ENCODE data around the gene PLAAT1.

The PLAAT1 gene

DNA sequence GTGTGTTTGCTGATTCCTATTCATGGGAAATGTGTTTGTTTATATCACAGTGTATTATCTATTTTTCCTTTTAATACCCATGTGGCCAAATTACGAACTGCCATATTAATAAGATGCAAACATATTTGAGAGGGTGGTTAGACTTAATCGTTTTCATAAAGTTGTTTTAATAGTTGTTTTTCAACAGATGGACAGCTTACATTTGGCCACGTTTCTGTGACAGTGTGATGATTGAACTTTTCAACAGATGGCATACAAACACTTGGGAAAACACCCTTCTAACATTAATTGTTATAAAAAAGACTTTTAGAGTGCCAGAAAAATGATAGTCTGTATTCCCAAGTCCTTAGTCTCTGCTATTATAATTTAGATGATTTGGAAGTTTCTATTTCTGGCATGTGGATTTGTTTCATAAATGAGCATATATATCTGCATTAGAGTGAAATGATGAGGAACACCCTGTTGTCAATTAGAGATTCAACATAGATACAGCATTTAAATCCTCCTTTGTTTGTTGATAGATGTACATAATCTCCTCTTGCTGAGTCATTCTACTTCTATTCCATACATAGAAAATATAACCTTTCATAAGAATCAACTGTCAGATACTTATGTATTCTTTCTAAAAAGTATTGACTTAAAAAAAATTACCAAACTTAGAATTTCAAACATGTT lies 13.1 kb downstream of the PLAAT1 start:
- DNase-seq (ENCODE audit: low read depth), result no peak

DNA sequence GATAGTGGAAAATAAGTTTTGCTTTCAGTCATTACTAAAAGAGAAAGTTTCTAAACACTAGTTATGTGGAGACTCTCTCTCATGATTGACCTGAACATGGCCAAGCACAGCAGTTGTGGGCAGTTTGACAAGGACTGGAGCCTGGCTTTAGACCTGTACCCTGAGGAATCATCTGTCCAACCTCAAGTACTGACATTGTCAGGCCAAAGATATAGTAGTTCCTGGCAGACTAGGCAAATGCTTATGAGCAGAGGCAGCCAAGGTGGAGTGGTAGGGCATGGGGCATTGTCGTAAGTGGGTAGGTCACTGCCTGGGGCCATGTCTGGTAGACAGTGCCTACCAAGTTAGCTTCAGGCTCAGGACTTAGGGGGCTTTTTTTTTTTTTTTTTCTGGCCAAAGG lies 20.9 kb downstream of the PLAAT1 start:
- DNase-seq (ENCODE audit: low read depth), result no peak

DNA sequence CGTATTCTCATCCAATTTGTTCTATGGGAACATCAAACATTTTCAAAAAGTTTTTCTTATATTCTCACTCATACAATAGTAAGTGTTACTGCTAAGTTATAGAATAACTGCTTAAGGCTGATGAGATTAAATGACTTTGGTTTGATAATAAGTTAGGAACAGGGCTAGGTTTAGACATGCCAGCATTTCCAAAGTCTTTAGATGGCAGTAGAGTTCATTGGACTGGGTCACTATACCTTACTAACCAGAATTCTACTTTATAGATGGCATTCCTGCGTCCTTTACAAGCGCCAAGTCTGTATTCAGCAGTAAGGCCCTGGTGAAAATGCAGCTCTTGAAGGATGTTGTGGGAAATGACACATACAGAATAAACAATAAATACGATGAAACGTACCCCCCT lies 21.7 kb downstream of the PLAAT1 start:
- no peak for DNase-seq (ENCODE audit: low read depth)

DNA sequence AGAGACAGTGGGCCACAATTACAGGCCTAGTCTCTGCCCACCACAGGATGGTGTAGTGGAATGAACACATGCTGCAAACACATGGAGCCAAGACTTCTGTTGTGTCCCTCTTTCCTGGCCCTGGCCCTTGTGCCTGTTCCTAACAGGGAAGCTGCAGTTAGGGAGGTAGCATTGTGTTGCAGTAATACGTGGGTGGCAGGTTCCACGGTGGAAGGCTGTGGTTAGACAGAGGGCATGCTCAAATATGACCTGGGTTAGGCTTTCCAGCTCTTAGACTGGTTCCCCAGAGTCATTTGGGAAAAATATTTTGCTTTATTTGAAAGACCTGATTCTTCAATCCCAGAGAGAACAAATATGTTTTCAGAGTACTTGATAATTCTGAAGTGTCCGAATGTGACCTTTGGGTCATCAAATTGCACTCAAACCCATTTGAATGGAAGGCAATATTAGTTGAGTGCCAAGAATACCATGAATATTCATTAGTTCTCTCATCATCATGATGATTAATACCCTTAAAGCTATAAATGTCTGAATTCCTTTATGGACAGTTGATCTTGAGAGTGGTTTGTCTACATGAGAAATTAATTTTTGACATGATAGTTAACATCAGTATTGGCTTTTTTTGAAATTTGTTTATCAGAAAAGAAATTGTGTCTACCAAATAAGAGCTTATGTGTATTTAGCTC lies 28.5 kb downstream of the PLAAT1 start:
- no peak for DNase-seq (ENCODE audit: low read depth)

DNA sequence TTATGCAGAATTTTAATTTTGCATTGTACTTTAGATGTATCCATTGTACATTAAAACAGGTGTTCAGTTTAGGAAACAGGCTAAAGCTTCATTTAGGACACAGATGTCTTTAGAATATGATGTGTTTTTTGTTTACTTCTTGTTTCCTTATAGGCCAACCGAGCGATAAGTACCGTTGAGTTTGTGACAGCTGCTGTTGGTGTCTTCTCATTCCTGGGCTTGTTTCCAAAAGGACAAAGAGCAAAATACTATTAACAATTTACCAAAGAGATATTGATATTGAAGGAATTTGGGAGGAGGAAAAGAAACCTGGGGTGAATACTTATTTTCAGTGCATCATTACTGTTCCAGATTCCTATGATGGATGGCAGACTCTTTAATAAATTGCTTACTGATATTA lies 29.4 kb downstream of the PLAAT1 start:
- DNase-seq (ENCODE audit: low read depth), result no peak

DNA sequence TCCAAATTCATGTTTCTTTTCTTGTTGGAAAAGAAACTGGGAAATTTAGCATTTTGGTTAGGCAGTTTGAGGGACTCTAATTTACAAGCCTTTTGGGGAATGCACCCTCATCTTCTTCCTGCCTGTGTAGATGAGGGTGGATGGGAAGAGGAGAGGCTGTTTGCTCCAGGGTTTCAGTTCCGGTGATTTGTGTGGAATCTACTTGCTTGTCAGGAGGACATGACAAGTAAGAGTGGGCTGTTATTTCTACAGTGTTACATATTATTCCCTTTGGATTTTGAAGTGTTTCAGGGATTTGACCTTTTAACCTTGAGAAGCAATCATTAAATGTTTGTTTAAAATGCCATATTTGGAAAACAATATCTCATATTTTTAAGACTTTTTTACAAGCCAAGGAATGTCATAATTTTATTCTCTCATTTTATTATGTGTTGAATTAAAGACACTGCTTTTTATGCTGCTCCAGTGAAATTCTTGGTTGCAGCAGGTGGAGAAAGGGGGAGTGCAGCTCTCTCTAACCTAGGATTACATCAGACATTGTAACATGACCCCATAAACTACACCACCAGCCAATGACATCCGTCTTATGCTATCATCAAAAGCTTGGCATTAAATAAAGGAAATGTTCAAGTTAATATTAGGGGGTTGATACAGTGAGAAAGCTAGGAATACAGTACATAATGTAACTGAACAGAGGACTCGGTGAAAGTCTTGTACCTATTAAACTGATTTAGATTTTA lies 30.2 kb downstream of the PLAAT1 start:
- no peak for DNase-seq (ENCODE audit: low read depth)

DNA sequence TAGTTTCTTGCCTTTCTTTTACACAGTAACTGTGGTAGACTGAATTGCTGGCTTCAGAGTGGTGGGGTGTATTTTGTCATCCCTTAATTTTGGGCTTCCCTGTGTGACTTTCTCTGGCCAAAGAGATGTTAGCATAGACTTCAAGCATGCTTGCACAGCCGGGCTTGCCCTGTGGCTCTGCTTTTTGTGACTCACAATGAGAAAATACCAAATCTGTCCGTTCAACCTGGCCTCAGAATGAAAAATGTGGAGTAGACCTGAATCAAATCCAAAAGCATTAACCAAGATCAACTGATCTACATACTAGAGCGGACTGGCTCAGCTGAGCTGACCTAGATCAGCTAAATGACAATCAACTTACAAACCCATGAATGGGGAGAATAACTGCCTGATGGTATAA lies 51.4 kb downstream of the PLAAT1 start:
- DNase-seq (ENCODE audit: low read depth), result no peak

DNA sequence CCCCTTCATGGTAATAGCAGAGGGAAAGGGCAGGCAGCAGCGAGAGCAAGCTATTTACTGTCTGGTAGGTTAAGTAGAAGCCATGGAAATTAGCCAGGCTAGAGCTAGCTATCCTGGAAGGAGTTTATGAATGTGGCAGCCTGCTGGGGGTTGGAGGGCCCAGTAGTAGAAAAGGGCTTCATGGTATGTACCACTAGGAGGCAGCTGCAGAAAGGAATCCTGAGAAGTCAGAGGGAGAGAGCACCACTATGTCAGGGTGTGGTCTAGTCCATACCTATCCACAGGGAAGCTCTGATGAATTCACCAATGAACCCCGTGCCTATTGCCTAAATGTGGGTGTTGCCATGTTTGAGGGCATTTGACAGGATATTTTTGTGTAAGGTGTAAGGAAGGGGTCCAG lies 55.0 kb downstream of the PLAAT1 start:
- no peak for DNase-seq (ENCODE audit: low read depth)

DNA sequence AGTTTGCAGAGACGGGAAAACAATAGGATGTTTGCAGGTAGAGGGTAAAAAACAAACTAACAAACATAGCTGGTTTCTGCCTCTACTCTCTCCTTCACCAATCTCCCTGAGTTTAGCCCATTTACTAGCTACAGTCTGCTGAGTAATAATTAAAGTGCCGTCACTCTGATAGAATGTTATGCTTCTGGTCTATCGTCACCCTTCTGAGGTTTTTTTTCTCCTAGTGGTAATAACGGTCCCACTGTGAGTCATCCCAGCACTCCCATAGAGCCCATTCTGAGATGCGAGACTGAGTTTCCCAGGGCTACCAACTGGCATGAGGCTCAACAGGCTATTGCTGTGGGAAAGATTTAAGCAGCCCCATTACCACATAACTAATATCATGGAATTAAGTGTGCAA lies 56.4 kb downstream of the PLAAT1 start:
- no peak for DNase-seq (ENCODE audit: low read depth)

DNA sequence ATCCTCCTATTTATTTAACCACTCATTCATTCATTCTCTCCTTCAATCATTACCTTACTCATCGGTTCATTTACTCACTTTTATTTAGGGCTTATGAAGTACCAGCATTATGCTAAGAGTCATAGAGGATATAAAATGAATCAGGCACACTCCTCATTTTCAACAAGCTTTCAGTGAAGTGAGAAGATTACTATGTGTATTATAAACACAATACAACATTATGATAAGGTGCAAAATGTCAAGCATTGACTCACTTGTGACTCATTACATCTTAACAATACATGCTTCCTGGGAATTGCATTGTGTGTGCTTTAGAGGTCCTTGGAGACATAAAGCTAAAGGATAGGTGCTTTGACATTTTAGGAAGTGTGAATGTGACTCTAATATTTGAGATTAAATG lies 60.4 kb downstream of the PLAAT1 start:
- DNase-seq (ENCODE audit: low read depth), result no peak

DNA sequence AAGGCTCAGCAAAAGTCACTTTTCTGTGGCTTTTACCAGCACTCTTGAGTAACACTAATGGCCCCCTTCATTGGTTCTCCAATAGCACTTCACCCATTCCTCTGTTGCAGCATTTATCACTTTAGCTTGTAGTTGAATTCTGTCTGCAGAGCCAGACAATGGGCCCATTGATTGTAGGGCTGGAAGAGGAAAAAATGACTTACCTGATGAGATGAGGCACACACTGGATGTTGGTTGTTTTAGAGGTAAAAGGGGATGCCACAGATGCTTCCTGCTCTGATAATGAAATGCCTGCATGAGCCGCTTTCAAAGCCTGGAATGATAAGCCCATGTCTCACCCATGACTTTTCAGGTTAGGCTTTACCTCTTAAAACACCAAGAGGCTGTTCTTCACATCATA lies 64.3 kb downstream of the PLAAT1 start:
- no peak for DNase-seq (ENCODE audit: low read depth)

DNA sequence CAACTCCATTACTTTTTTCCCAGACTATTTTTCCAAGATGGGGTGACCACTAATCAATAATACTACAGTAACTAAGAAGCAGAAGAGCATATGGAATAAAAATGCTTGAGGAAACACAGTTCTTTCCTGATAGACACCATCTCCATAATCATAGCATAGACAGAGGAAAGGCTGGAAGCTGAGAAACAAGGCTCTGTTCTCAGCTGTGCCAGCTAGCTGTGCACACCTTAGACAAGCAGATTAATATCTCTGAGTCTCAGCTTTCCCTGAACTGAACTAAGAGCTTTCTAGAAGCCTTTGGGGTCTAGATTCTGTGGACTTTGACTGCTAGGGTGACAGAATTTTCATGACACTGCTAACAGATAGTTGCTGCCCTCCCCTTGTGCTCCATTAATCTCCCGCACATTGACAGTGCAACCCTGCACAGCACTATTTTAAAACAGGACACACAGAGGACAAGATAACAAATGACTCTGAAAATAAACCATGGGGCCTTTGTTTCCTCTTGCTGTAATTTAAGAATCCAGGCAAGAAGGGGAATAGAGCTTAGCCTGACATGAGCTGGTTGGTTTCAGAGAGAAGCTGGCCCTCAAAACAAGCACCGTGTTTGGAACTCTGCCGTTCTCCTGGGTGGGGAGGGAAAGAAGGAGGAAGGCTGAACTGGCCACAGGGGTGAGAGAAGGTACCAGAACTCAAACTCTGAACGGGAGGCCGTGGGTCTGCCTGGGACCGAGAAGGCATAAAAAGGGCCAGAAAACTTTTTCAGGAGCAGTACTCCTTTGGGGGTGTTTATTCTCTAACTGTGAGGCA lies 70.1 kb downstream of the PLAAT1 start:
- DNase-seq (ENCODE audit: low read depth), result no peak

DNA sequence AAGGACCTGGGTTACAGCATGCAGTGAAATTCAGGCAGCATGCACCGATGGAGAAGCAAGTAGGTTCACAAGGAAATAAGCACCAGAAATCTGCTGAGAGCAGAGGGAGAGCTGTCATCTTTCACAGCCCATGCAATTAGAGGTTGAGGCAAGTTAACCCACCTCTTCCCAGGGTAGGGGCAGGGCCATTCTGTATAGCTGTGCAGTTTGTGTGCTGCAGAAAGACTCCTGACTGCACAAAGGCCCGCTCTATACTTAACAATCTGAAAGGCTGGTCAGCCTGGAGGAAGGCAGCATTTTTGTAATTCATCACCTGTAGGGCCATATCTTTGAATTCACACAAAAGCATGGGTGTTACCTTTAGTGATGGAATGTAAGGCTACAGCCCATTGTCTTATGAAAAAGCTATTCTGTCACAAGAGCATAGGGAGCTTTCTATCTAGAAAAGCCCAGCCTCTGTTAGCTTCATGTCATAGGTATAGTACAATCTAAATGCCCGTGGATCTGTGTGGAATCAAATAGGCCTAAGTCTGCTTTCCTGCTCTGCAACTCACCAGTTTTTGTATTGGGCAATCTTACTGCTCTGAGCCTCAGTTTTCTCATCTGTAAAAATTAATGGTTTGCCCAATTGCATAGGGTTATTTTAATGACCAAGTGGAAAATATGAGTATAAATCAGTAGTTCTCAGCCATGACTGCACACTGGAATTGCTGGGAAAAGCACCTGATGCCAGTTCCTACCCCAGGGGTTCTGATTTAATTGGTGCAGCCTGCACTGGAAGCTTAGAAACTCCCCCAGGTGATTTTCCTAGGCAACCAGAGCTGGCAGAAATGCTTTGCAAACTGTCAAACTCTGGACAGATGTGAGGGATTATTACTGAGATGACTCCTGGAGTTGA lies 72.3 kb downstream of the PLAAT1 start:
- DNase-seq (ENCODE audit: low read depth), result no peak

DNA sequence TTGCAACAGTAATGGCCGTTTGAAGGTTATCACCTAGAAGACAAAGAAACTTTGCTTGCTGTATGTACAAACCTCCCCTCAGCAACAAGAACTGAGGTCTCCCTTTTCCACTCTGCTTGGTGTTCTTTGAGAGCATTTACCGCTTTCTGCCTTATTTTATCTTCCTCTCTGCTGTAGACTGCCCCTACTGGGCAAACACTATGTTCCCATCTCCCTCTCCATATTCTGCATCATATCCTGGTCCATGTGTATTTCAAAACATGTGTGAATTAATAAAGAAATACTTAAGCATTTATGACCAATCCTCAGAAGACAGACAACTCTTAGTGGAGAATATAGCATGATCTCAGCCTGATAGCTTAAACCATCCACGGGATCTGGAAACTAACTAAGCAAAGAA lies 73.1 kb downstream of the PLAAT1 start:
- no peak for DNase-seq (ENCODE audit: low read depth)

DNA sequence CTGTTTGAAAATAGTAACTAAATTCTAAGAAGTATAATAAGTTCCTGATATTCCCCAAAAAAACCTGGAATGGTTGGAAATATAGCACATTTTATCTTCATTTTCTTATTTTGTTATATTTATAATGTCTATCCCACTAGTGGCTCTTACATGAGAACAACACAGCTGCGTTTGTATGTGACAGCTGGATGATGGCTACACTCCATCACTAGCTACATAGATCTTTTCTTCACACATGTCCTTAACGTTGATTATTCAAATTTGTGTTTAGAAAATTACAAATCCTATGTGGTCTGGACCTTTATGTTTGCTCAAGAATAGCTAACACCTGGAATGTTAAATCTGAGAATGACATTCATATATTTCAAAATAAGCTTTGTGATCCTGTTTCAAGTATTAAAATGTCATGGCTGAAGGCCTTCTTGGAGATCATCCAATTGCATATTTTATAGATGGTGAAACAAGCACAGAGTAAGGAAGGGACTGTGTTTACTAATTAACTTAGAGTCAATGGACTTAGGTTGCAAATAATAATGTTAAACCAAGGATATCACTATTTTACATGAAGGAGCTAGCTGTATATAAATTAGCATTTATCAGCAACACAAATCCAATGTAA lies 76.8 kb downstream of the PLAAT1 start:
- no peak for DNase-seq (ENCODE audit: low read depth)
